A673 (cell line): ENCODE data around the gene CBX8. TPM values are rescaled to one million over a fixed set of nuclear protein-coding genes. Genes with fewer than 3 reads are reported as not detected.

ENCODE experiments used
- BruUV-seq: library from RNA; stranded (reverse); fragments of 400-500 nt; replicated peaks from 2 replicates; lab custom pipeline; 2021; lab: Mats Ljungman, UMichigan
- CTCF ChIA-PET: fragments of 300-600 bp; sonication (Branson Sonifier 250); formaldehyde crosslinking; loops from one replicate; lab custom pipeline; 2022; ENCODE audit warnings: antibody characterized with exemption; lab: Charles Lee
- POLR2A ChIA-PET: fragments of 300-600 bp; sonication (Branson Sonifier 250); formaldehyde crosslinking; loops from one replicate; lab custom pipeline; 2022; ENCODE audit warnings: antibody characterized with exemption; ENCODE audit not compliant: low non-redundant PET; lab: Charles Lee
- DNase-seq: peaks from one replicate; pipeline ENCODE4 v3.0.0-alpha.2; 2015; ENCODE audit warnings: low spot score
- H3K27ac ChIP-seq: fragments of 200-600 bp; sonication (generic); 2 replicates; pipeline ENCODE4 v1.5.1; 2016; ENCODE audit warnings: mixed run types, low read depth, mild to moderate bottlenecking, mixed read lengths, antibody characterized with exemption, low read length; ENCODE audit not compliant: poor library complexity, severe bottlenecking
- H3K27me3 ChIP-seq: fragments of 200-600 bp; sonication (generic); replicated peaks from 2 replicates; pipeline ENCODE4 v1.6.1; 2017; ENCODE audit warnings: mixed run types, low read depth, mild to moderate bottlenecking, mixed read lengths, antibody characterized with exemption, low read length; ENCODE audit not compliant: insufficient read depth, poor library complexity
- H3K36me3 ChIP-seq: fragments of 200-600 bp; sonication (generic); 2 replicates; pipeline ENCODE4 v1.6.1; 2016; ENCODE audit warnings: mixed run types, mild to moderate bottlenecking, mixed read lengths, antibody characterized with exemption, low read length; ENCODE audit not compliant: insufficient read depth, poor library complexity, severe bottlenecking
- H3K4me1 ChIP-seq: fragments of 200-600 bp; sonication (generic); 2 replicates; pipeline ENCODE4 v1.6.1; 2017; ENCODE audit warnings: mixed run types, mild to moderate bottlenecking, mixed read lengths, antibody characterized with exemption, low read length; ENCODE audit not compliant: insufficient read depth, poor library complexity, severe bottlenecking
- H3K4me3 ChIP-seq: fragments of 200-600 bp; sonication (generic); 2 replicates; pipeline ENCODE4 v1.5.1; 2016; ENCODE audit warnings: low read depth, mixed run types, mild to moderate bottlenecking, mixed read lengths, low read length; ENCODE audit not compliant: poor library complexity, severe bottlenecking
- H3K9me3 ChIP-seq: fragments of 200-600 bp; sonication (generic); 2 replicates; pipeline ENCODE4 v1.6.1; 2016; ENCODE audit warnings: mixed run types, low read depth, mild to moderate bottlenecking, mixed read lengths, antibody characterized with exemption, low read length; ENCODE audit not compliant: poor library complexity, severe bottlenecking
- CTCF ChIP-seq: fragments of 300-800, 200-600 bp; sonication (generic); conservative IDR thresholded peaks from 2 replicates; pipeline ENCODE4 v1.5.1; 2017; ENCODE audit warnings: low read depth, mild to moderate bottlenecking, antibody characterized with exemption, low read length, moderate library complexity, mixed read lengths
- EZH2 ChIP-seq: fragments of 200-600 bp; sonication (generic); IDR thresholded peaks from 2 replicates; pipeline ENCODE4 v1.6.1; 2017; ENCODE audit warnings: borderline replicate concordance, low read depth, mild to moderate bottlenecking, mixed read lengths, antibody characterized with exemption, low read length; ENCODE audit not compliant: poor library complexity, severe bottlenecking
- intact Hi-C: fragments of 100-400 bp; cut with micrococcal nuclease; formaldehyde crosslinking; loops from one replicate; pipeline ENCODE4 v1.10.0; 2022; ENCODE audit not compliant: unreplicated experiment
- total RNA-seq: library from RNA; stranded (reverse); gene quantifications from 2 replicates; pipeline ENCODE4 v1.2.3, GENCODE V29; 2021

Gene CBX8
- total RNA-seq, 1 experiment from 2014 or later, result 27.0 TPM

GRCh38 chr17:79836972-79837887, 40.4 kb upstream of the CBX8 start:
- ChIA-PET POLR2A (interaction anchor here (0.6 to 0.7 kb wide), 3 partner anchors 13 to 112 kb away, joined by 3 to 4 read pairs (median 4); no protein-coding TSS in a partner anchor), CTCF (interaction anchor here (0.5 to 2.0 kb wide), 7 partner anchors 29 to 180 kb away, joined by 3 to 8 read pairs (median 5); partner anchors contain the start of gene CBX8)
- no peaks in the 10 kb centered on the region for H3K9me3 ChIP-seq
- H3K36me3 ChIP-seq, result peaks cover 23% of the 10 kb centered on the region
- peak overlapping the region; percentile 87 for H3K27ac ChIP-seq
- H3K4me1 ChIP-seq, result peaks cover 66% of the 10 kb centered on the region
- intact Hi-C loops, result loop anchor here (5.0 to 10.0 kb wide), 2 partner anchors 45 to 92 kb away; no protein-coding TSS in a partner anchor
- no TSS peak for BruUV-seq
- H3K27me3 ChIP-seq, result peaks cover 24% of the 10 kb centered on the region
- peak overlapping the region; percentile 59 for H3K4me3 ChIP-seq
- no peak for TF ChIP-seq EZH2
- peak; percentile 88 for DNase-seq

GRCh38 chr17:79836510-79836971, 39.7 kb upstream of the CBX8 start:
- no TSS peak for BruUV-seq
- TF ChIP-seq CTCF (no peak), EZH2 (no peak)
- intact Hi-C loops, result loop anchor here (5.0 to 10.0 kb wide), 2 partner anchors 44 to 92 kb away; no protein-coding TSS in a partner anchor
- POLR2A ChIA-PET, result interaction anchor here (0.6 to 0.7 kb wide), 2 partner anchors 12 to 13 kb away, joined by 3 read pairs; no protein-coding TSS in a partner anchor
- Histone ChIP-seq H3K4me1 (peaks cover 69% of the 10 kb centered on the region), H3K36me3 (peaks cover 23% of the 10 kb centered on the region), H3K27ac (peak overlapping the region; percentile 87), H3K4me3 (peak overlapping the region; percentile 59), H3K9me3 (no peaks in the 10 kb centered on the region), H3K27me3 (peaks cover 17% of the 10 kb centered on the region)
- DNase-seq, result peak; percentile 78
- CTCF ChIA-PET, result interaction anchor here (0.5 to 2.0 kb wide), 6 partner anchors 28 to 181 kb away, joined by 3 to 8 read pairs (median 4); partner anchors contain the start of gene CBX8

- DNase-seq, result peak; percentile 62
- CTCF ChIA-PET, result interaction anchor here (0.5 to 2.0 kb wide), 6 partner anchors 27 to 91 kb away, joined by 3 to 8 read pairs (median 6); partner anchors contain the start of gene CBX8
- POLR2A ChIA-PET, result interaction anchor here (0.6 to 1.3 kb wide), 4 partner anchors 14 to 39 kb away, joined by 3 to 6 read pairs (median 3); partner anchors contain the start of gene CBX8
Measured at GRCh38 chr17:79835953-79836509, 39.2 kb upstream of the CBX8 start.

More at GRCh38 chr17:79835953-79836509, 39.2 kb upstream of the CBX8 start:
- peaks cover 12% of the 10 kb centered on the region for H3K27me3 ChIP-seq
- H3K4me1 ChIP-seq, result peaks cover 74% of the 10 kb centered on the region
- BruUV-seq, result no TSS peak
- peak overlapping the region; percentile 59 for H3K4me3 ChIP-seq
- TF ChIP-seq CTCF (no peak), EZH2 (no peak)
- no peaks in the 10 kb centered on the region for H3K9me3 ChIP-seq
- peaks cover 23% of the 10 kb centered on the region for H3K36me3 ChIP-seq
- H3K27ac ChIP-seq, result peak overlapping the region; percentile 87
- intact Hi-C loops, result loop anchor here (5.0 to 10.0 kb wide), 2 partner anchors 44 to 91 kb away; no protein-coding TSS in a partner anchor
